ENCODE results near the gene SATB2. TPM values are rescaled to one million over a fixed set of nuclear protein-coding genes. Genes with fewer than 3 reads are reported as not detected.

Gene SATB2
- total and polyA plus RNA-seq, 8 donors, result 0.80 to 4.8 (median 3.2) TPM

- H3K27me3 ChIP-seq, result no peaks in the 10 kb centered on the region
- intact Hi-C loops (cut with DNase I), result no loop called here
- no peaks in the 10 kb centered on the region for H3K4me1 ChIP-seq
- 89 to 92% methylated on average over 4 of the region's 4 CpGs for WGBS, 2 donors
- DNase-seq (no peak), FAIRE-seq (no peak), ATAC-seq (no peak)
- no peaks in the 10 kb centered on the region for H3K36me3 ChIP-seq
- TF ChIP-seq CTCF (IDR thresholded peaks at IDR 0.05), result no peak
- no peaks in the 10 kb centered on the region for H3K9me3 ChIP-seq
- no peak overlapping the region for H3K27ac ChIP-seq
- H3K4me3 ChIP-seq, result no peak overlapping the region
Observed at GRCh38 chr2:199329031-199329430, 128.7 kb downstream of the SATB2 start.

DNA sequence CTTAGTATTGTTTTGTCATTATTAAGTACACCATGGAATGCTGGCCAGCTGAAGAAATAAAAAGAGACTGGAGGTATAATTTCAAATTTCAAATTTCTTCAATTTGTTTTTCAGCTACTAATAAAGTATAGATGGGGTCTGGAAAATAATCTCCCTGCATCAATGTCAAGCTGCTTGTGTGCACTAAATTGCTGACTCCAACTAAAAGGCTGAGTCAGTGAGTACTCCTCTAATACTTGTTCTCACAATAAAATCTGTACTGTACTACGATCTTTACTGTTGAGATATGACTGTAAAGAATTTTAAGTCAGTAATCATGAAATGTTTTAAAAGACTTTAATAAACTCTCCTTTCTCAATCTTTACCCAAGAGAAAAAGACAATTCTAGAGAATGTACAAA is 131.9 kb downstream of the SATB2 start:
- WGBS, 2 donors, result 82 to 92% methylated on average over 1 of the region's 1 CpG
- ATAC-seq (no peak), FAIRE-seq (no peak), DNase-seq (no peak)
- no peak overlapping the region for H3K4me3 ChIP-seq
- TF ChIP-seq CTCF (IDR thresholded peaks at IDR 0.05), result no peak
- no peaks in the 10 kb centered on the region for H3K4me1 ChIP-seq
- intact Hi-C loops (cut with DNase I), result no loop called here
- no peaks in the 10 kb centered on the region for H3K9me3 ChIP-seq
- H3K27me3 ChIP-seq, result no peaks in the 10 kb centered on the region
- no peaks in the 10 kb centered on the region for H3K36me3 ChIP-seq
- H3K27ac ChIP-seq, result no peak overlapping the region

DNA sequence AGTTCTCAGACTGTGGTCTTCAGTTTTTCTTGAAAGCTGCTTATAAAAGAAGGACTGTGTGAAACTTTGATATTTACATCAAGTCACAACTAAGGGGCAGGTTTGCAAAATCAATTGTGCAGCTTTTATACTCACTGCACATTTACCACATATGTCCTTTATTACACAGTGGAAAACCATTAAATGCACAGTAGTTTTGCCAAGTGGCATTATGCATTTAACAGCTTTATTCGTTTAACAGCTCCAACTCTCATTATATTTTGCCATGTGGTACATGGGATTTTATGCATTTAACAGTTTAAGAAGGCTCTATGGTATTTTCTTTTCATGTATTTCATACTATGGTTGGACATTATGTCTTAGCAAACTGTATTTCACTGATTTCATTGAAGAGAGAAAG is 135.6 kb downstream of the SATB2 start:
- no peak for TF ChIP-seq CTCF (IDR thresholded peaks at IDR 0.05)
- ATAC-seq (no peak), FAIRE-seq (no peak), DNase-seq (no peak)
- no peaks in the 10 kb centered on the region for H3K9me3 ChIP-seq
- H3K36me3 ChIP-seq, result no peaks in the 10 kb centered on the region
- no peak overlapping the region for H3K4me3 ChIP-seq
- intact Hi-C loops (cut with DNase I), result no loop called here
- no peaks in the 10 kb centered on the region for H3K27me3 ChIP-seq
- H3K4me1 ChIP-seq, result no peaks in the 10 kb centered on the region
- whole genome bisulfite sequencing, 2 donors, result 59 to 62% methylated on average over 1 of the region's 1 CpG
- H3K27ac ChIP-seq, result no peak overlapping the region

DNA sequence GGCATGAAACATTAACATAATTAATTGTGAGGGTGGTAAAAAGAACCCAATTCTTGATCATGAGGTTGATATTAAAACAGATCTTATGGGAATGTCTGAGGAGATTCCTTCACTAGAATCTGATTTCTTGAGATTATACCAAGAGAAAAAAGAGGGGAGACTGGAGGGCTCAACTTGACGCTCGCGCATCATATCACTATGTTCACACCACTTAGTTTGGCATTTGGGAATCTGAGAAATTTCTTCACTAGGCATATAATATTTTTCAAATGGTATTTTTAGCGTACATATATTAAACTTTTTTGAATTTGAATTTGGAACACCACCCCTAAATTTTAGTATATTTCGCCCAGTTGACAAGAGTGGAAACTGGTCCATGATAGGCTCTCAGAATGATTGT is 140.1 kb downstream of the SATB2 start:
- H3K27ac ChIP-seq, result no peak overlapping the region

GRCh38 chr2:199316851-199317250 is 140.9 kb downstream of the SATB2 start:
- WGBS, 2 donors, result 89 to 94% methylated on average over 3 of the region's 3 CpGs
- TF ChIP-seq CTCF (IDR thresholded peaks at IDR 0.05), result no peak
- DNase-seq (no peak), FAIRE-seq (no peak), ATAC-seq (no peak)
- no peaks in the 10 kb centered on the region for H3K27me3 ChIP-seq
- no peaks in the 10 kb centered on the region for H3K36me3 ChIP-seq
- no peak overlapping the region for H3K27ac ChIP-seq
- intact Hi-C loops (cut with DNase I), result no loop called here
- no peaks in the 10 kb centered on the region for H3K9me3 ChIP-seq
- no peaks in the 10 kb centered on the region for H3K4me1 ChIP-seq
- no peak overlapping the region for H3K4me3 ChIP-seq

More for the DNA sequence above, 140.1 kb downstream of the SATB2 start:
- DNase-seq (no peak), ATAC-seq (no peak), FAIRE-seq (no peak)
- H3K36me3 ChIP-seq, result no peaks in the 10 kb centered on the region
- intact Hi-C loops (cut with DNase I), result no loop called here
- H3K9me3 ChIP-seq, result no peaks in the 10 kb centered on the region
- no peaks in the 10 kb centered on the region for H3K4me1 ChIP-seq
- no peaks in the 10 kb centered on the region for H3K27me3 ChIP-seq
- WGBS, 2 donors, result 95 to 97% methylated on average over 5 of the region's 5 CpGs
- no peak overlapping the region for H3K4me3 ChIP-seq
- TF ChIP-seq CTCF (IDR thresholded peaks at IDR 0.05), result no peak

Measured in pancreas (tissue), 10 donors.